HG03520 (cell line): ENCODE data around the gene RALY.

Experiments used
- ATAC-seq: cut with Tn5 transposase; IDR thresholded peaks from one replicate; pipeline ENCODE4 v1.9.1; 2021; ENCODE audit warnings: mild to moderate bottlenecking, moderate library complexity; ENCODE audit not compliant: unreplicated experiment

The RALY gene

DNA sequence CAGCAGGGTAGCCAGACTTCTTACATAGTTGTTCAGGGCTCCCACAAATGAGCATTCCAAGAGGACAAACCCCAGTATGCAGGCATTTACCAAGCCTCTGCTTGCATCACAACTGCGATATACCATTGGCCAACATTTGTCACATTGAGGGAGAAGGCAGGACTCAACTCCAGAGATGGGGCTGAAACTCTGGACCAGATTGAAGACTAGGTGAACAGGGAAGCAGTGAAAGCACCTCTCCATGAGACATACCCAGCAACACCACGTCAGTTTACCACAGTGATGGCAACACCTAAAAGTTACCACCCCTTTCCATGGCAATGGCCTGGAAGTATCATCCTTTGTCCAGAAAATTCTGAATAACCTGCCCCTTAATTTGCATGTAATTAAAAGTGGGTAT lies 7.9 kb upstream of the RALY start:
- ATAC-seq: no peak

DNA sequence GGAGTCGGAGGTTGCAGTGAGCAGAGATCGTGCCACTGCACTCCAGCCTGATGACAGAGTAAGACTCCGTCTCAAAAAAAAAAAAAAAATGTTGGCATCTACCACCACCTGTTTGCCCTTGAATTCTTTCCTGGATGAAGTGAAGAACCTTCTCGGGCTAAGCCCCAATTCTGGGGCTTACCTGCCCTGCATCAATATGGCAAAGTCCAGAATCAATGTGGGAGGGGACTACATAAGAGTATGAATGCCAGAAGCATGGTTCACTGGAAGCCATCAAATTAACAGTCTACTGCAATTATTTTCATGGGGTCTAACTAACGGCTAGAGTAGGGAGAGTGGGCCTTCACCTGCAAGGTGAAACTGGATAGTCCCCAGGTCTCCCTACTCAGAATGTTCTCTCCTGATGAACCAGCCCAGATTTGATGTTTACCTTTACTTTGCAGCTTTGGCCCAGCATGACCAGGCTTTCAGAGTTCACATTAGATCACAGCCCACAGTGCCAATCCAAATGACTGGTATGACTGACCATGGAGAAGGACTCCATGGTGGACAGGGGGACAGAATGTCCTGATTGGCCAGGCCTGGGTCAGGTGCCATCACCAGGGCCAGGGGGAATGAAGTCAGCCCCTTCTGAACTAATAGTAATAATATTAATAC lies 7.0 kb upstream of the RALY start:
- ATAC-seq: no peak

- ATAC-seq: no peak
These were observed 3.6 kb upstream of the RALY start for GRCh38 chr20:33990075-33990474.

- no peak for ATAC-seq
These were observed 2.2 kb upstream of the RALY start for GRCh38 chr20:33991502-33991901.

DNA sequence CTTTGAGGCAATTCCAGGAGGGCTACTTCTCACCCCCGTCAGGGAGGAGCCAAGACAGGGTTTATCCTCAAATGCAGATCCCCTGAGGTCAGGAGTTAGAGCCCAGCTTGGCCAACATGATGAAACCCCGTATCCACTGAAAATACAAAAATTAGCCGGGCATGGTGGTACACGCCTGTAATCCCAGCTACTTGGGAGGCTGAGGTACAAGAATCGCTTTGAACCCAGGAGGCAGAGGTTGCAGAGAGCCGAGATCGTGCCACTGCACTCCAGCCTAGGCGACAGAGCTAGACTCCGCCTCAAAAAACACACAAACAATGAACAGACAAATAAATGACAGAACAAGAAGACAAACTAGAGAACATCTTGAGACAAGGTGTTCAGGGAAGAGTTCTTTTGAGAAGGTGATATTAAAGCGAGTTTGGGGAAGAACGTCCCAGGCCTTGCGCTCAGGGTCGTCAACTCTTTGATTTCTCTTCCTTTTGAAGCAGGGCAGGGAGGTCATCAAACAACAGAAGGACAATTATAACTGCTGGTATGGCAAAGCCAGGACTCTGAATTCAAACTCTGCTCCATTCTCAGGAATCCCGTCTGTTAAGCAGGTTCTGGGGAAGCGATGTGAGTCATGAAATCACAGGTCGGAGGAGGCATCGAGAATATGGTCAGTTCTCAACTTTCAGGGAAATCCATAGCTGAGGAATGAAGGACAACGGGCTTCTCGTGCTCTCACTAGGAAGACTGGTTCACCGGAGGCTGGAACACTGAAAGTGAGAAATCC lies 1.4 kb upstream of the RALY start:
- ATAC-seq: no peak

DNA sequence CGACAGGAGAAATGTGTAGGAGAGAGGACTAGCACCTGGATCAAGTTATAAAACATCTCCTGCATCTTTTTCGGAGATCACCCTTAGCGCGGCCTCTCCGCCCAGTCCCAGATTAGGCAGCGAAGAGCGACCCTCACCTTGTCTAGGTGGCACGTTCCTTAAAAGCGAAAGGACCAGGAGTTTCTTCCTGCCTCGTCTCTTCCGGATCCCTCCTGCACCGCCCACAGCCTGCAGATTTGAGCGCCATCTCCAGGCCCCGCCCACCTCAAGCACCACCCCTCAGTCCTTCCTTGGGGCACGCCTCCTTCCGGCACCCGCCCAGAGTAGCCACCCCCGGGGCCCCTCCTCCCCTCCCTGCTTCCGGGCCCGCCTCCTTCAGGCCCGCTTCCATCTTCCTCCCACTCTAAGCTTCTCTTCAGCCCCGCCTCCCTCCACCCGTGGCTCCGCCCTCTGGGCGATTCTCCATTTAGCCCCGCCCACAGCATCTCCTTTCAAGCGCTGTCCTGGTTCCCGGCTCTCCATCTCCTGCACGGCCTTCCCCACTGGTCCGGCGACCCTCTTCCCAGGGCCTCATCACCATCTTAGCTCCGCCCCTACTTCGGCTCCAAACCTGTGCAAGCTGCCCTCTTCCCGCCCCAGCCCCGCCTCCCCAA lies 662 bp upstream of the RALY start:
- ATAC-seq: peak; percentile 65

GRCh38 chr20:33994222-33994913 lies 657 bp downstream of the RALY start:
- ATAC-seq: peak; percentile 26

DNA sequence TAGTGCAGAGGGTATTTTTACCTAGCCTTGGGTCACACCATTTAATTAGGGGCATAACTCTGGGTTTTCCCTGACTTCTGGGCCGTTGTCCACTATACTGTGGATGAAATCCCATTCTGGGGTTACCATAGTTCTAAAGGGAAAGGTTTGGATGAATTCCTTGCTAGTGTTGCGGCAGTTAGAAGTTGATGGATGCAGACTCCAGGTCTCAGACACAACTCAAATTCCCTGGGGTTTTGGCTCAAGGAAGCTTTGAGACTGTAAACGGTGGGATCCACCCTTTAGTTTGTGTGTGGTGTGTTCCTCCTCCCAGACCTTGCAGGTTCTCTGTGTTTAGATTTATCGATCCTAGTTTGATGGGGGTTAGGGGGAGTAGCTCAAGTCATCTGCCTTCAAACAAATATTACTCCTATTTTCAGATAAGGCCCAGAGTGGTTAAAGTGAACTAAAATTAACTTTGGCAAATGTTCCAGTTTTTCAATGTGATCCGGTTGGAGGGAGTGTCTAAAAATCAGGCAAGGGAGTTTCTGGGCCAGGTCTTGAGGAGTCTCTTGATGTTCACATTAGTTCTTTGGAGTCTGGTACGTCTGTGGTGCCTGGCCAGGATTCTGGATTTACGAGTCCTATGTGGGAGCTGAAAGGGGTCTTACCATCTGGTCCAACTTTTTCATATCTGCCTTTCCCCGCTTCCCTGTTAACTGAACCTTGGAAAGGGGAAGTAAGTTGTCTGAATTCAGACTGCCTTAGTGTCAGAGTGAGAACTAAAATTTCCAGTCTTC lies 1.5 kb downstream of the RALY start:
- ATAC-seq: no peak

- ATAC-seq: no peak
These were observed 5.4 kb downstream of the RALY start for GRCh38 chr20:33999025-33999649.

DNA sequence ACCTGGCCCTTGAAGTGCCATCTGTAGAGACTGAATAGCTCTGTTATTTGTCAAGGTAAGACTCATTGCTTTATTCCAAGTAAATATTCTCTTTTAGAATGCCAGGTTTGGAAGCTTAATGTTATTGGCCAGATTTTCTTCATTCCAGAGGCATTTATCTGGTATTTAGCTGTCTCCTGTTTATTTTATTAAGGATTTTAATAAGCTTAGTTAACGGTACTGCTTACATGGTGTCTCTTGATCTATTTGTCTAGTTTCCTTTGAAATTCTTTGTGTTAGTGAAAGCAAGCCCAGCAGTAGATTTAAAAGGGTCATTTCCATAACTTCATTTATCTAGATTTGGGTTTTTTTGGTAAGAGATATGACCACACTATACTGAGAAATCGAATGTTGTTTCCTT lies 7.7 kb downstream of the RALY start:
- no peak for ATAC-seq

GRCh38 chr20:34004227-34004626 lies 10.5 kb downstream of the RALY start:
- no peak for ATAC-seq

DNA sequence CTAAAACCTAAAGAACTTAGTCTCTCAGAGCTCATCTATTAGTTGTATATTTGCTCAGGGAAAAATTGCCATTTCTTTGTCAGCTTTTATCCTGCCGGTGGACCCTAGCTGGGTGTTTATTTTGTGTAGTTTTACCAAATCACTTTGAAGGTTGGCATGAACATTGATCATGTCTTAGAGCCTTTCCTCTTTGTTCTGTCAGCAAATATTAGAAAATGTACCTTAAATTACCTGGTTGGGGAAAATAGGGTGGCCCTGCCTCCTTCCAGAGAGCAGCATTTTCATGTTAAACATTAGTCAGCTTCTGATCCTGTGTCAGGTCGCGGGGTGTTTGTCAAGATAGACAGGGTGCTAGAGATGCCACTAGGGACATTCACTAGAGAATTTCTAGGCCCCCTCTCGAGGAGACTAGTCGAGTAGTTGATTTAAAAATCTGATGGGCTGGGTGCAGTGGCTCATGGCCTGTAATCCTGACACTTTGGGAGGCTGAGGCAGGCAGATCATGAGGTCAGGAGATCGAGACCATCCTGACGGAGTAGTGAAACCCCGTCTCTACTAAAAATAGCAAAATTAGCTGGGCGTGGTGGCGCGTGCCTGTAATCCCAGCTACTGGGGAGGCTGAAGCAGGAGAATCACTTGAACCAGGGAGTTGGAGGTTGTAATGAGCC lies 11.2 kb downstream of the RALY start:
- no peak for ATAC-seq

GRCh38 chr20:34006619-34007018 lies 12.9 kb downstream of the RALY start:
- no peak for ATAC-seq

- no peak for ATAC-seq
These were observed 14.8 kb downstream of the RALY start for GRCh38 chr20:34008477-34008876.

DNA sequence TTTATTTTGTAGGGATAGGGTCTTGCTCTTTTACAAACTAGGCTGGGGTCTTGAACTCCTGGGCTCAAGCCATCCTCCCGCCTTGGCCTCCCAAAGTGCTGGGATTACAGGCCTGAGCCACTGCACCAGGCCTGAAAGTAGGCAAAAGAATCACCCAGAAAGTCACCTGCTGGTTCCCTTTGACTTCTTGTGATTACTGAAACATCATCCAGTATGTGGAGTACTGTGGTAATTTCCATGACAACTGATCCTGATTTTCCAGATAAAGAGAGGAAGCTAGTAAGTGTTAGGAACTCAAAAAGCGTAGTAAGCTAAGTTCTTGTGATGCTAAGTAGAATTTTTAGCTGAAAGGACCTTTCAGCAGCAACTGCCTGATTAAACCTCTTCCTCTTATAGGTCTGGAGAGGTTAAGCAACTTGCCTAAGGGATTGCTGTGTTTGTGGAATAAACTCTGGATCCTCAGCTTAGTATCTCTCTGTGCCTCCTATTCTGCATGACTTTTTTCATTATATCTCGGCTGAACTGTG lies 16.8 kb downstream of the RALY start:
- no peak for ATAC-seq

DNA sequence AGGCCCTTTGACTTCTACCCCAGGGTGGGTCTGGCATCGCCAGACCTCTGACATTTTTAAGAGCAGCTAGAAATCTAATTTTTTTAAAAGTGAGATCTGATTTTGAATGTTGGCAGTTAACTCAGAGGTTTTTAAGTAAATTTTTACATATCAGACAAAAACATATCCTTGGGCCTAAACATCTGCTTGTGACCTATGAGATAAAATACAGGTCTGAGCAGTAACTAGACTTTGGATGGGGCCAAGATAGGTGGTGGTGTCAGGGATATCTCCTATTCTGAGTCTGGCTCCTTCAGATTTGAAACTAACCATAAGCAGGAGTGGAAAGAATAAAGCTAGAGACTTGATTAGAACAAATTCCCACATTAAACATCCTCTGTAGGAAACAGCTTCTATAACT lies 17.6 kb downstream of the RALY start:
- no peak for ATAC-seq

GRCh38 chr20:34012330-34012729 lies 18.6 kb downstream of the RALY start:
- no peak for ATAC-seq

GRCh38 chr20:34012735-34013134 lies 19.0 kb downstream of the RALY start:
- no peak for ATAC-seq

- ATAC-seq: no peak
These were observed 19.8 kb downstream of the RALY start for GRCh38 chr20:34013554-34013953.

- ATAC-seq: no peak
These were observed 21.2 kb downstream of the RALY start for GRCh38 chr20:34014878-34015277.
